Measurements from ENCODE around the gene SEMA4G. TPM values are rescaled to one million over a fixed set of nuclear protein-coding genes. Genes with fewer than 3 reads are reported as not detected.

The SEMA4G gene
- total RNA-seq, 1 donor from 2014 or later = 0.45 TPM

GRCh38 chr10:101006593-101007098, 37.3 kb downstream of the SEMA4G start:
- intact Hi-C loops (cut with micrococcal nuclease) = no loop called here

GRCh38 chr10:101007099-101007711, 37.9 kb downstream of the SEMA4G start:
- intact Hi-C loops (cut with micrococcal nuclease) = no loop called here

- intact Hi-C loops (cut with micrococcal nuclease) = no loop called here
Observed at GRCh38 chr10:101007915-101008822, 38.9 kb downstream of the SEMA4G start.

GRCh38 chr10:101008823-101009423, 39.6 kb downstream of the SEMA4G start:
- intact Hi-C loops (cut with micrococcal nuclease) = no loop called here

DNA sequence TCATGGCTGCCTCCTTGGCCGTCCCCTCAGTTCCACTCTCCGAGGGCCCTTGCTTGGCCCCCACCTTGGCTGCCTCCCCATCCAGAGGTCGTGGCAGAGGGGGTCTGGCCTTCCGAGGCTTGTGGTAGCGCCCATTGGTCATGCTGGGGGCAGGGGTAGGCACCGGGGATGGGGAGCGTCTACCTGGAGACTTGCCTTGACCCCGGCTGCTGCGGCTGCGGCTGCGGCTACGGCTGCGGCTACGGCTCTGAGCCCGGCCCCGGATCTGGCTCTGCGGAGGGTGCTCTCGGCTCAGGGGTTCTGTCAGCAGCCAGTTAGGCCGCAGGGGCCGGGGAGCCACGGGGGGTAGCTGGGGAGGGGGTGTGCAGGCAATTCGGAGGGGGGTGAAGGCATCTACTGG, 41.0 kb downstream of the SEMA4G start:
- intact Hi-C loops (cut with micrococcal nuclease) = no loop called here

- intact Hi-C loops (cut with micrococcal nuclease) = no loop called here
Observed at GRCh38 chr10:101011517-101012423, 42.5 kb downstream of the SEMA4G start.

- intact Hi-C loops (cut with micrococcal nuclease) = loop anchor here (1.0 kb wide), 1 partner anchor 13 kb away; the partner anchor contains the start of gene LZTS2
Observed at GRCh38 chr10:101012525-101013364, 43.4 kb downstream of the SEMA4G start.

DNA sequence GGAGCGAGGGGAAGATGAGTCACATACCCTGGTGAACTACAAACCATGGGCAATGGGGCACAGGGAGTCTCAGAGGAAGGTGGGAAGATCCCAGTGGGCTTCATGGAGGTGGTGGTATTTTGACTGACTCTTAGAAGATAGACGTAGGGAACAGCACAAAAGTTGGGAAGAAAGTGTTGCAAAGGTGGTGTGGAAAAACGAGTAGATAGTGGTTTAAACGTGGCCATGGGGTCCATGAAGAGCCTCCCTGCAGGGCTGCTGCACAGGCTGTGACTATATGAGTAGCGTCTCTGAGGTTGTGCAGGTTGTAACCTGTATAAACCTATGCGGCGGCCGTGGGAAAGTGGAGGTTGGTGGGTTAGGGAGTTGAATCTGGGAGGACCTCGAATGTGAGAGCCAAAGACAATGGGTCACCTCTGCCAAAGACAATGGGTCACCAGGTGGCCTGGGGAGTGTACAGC, 44.1 kb downstream of the SEMA4G start:
- intact Hi-C loops (cut with micrococcal nuclease) = loop anchor here (1.0 kb wide), 1 partner anchor 14 kb away; the partner anchor contains the start of gene LZTS2

- intact Hi-C loops (cut with micrococcal nuclease) = loop anchor here (1.0 kb wide), 1 partner anchor 45 kb away; the partner anchor contains the start of gene SEMA4G
Observed at GRCh38 chr10:101014230-101014884, 45.1 kb downstream of the SEMA4G start.

DNA sequence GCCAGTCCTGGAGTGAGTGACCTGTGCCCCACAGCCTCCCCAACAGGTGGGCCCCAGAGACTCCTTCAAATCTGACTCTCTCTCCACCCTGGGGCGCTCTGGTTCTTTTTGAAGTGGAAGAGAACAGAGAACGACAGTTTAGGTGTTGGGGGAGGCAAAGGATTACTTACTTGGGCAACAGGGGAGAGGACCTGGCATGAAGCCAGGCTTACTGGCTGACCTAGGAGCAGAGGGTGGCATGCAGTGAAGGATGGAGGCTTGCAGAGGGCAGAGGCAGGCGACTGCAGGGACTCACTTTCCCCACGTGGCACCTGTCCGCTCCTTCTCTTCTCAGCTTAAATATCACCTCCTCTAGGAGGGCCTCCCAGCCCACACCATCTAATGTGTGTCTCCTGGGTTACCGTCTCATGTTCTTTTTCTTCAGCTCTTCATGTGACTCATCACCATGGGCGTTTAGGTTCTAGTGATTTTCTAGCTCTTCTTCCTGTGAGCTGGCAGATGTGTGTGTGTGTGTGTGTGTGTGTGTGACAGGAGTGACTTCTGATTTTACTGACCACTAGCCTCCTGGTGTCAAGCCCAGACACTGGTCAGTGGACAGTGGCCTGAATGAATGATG, 45.8 kb downstream of the SEMA4G start:
- intact Hi-C loops (cut with micrococcal nuclease) = loop anchor here (1.0 kb wide), 1 partner anchor 46 kb away; the partner anchor contains the start of gene SEMA4G

DNA sequence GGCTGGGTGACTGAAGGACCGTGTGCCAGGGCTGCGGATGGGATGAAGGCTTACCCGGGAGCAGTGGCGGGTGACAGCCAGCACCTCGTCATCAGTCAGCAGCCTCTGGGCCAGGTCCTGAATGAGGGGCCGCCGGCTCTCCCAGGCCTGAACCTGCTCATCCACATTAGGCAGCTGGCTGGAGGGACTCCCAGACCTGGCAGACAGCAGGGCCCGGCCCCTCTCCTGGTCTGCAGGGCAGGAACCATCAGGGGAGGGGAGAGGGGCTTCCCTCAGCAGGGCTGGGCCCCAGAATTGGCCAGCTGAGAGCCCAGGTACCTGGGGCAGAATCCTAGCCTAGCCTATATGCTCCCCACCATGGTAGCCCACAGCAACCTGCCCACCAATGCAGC, 46.3 kb downstream of the SEMA4G start:
- intact Hi-C loops (cut with micrococcal nuclease) = no loop called here

- intact Hi-C loops (cut with micrococcal nuclease) = no loop called here
Observed at GRCh38 chr10:101016814-101017213, 47.5 kb downstream of the SEMA4G start.

GRCh38 chr10:101018118-101018599, 48.9 kb downstream of the SEMA4G start:
- intact Hi-C loops (cut with micrococcal nuclease) = loop anchor here (2.0 kb wide), 1 partner anchor 15 kb away; no protein-coding TSS in a partner anchor

DNA sequence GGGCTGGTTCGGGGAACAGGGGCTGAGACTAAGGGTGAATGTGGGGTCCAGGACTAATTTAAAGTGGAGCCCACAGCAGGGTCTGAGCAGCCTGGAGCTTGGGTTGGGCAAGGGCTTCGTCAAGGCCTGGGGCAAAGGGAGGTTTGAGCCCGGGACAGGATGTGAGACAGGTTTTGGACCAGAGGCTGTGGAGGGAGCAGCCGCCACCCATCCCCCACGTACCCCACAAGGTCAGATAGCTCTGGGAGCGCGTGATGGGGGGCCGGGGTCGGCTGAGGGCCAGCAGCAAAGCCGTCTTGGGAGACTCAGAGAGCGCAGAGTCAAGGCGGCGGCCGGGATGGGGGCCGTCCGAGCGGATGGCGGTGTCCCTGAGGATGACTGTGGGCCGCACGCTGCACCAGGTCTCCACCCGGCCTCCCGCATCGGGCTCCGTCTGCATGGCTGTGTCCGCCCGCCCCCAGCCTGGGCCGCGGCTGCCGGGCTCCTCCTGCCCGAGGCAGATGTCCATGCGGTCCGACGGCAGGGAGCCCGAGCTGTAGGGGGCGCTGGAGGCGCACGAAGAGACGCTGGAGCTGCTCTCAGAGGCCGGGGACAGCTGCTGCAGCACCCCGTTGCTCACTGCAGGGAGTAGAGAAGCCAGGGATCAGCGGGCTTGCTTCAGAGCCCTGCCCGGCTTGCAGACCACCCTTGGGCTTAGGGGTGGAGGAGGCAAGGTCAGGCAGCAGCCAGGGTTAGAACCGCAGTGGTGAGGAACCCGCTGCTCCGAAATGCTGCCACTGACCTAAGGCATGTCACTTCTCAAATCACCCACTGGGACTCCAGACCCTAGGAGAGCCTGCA, 49.5 kb downstream of the SEMA4G start:
- intact Hi-C loops (cut with micrococcal nuclease) = loop anchor here (2.0 kb wide), 1 partner anchor 14 kb away; no protein-coding TSS in a partner anchor
